Tibial nerve (tissue), 4 donors: Measurements from ENCODE around the gene RFX4. TPM values are rescaled to one million over a fixed set of nuclear protein-coding genes. Genes with fewer than 3 reads are reported as not detected.

ENCODE experiments used
- DNase-seq, 2 donors: peaks; one replicate each; pipeline ENCODE4 v3.0.0-alpha.2; 2019; ENCODE audit warnings: low spot score in 2 of 2
- H3K27ac ChIP-seq, 4 donors: fragments of 200-600 bp; sonication (generic) in 3 of 4; one replicate each; pipeline ENCODE4 v1.5.1; 2017 to 2019; ENCODE audit warnings: mild to moderate bottlenecking in 1 of 4
- H3K27me3 ChIP-seq, 2 donors: fragments of 200-600 bp; sonication (generic) in 1 of 2; one replicate each; pipeline versions ENCODE4 v1.5.1 to v1.6.0; 2017 to 2019
- H3K36me3 ChIP-seq, 3 donors: fragments of 200-600 bp; sonication (generic); one replicate each; pipeline ENCODE4 v1.5.1; 2018 to 2019
- H3K4me1 ChIP-seq, 4 donors: fragments of 200-600 bp; sonication (generic) in 3 of 4; one replicate each; pipeline ENCODE4 v1.5.1; 2017 to 2019
- H3K4me3 ChIP-seq, 4 donors: fragments of 200-600 bp; sonication (generic) in 3 of 4; one replicate each; pipeline ENCODE4 v1.5.1; 2017 to 2019; ENCODE audit warnings: mild to moderate bottlenecking in 1 of 4, moderate library complexity in 1 of 4
- H3K9me3 ChIP-seq, 4 donors: fragments of 200-600 bp; sonication (generic) in 3 of 4; one replicate each; pipeline ENCODE4 v1.5.1; 2017 to 2019
- CTCF ChIP-seq, 5 experiments: fragments of 200-600 bp in 3 of 5; fragments of 450-650 bp in 2 of 5; sonication (generic) in 3 of 5; IDR thresholded peaks; one replicate each; pipeline ENCODE4 v1.5.1; 2016 to 2019; ENCODE audit warnings: antibody characterized with exemption in 5 of 5, mild to moderate bottlenecking in 3 of 5, moderate library complexity in 2 of 5
- EP300 ChIP-seq, 2 donors: sonication (generic); formaldehyde crosslinking; IDR thresholded peaks; one replicate each; pipeline ENCODE4 v1.6.1; 2017; ENCODE audit warnings: antibody characterized with exemption in 2 of 2, mild to moderate bottlenecking in 1 of 2
- POLR2A ChIP-seq, 2 donors: fragments of 450-650 bp; IDR thresholded peaks; one replicate each; pipeline ENCODE4 v1.6.1; 2017; ENCODE audit warnings: antibody characterized with exemption in 2 of 2, mild to moderate bottlenecking in 2 of 2, moderate library complexity in 2 of 2
- WGBS, 2 donors: methylation state at CpG; one replicate each; pipeline ENCODE4 v1.1.5; 2018; 5-methylcytosine and 5-hydroxymethylcytosine counted together
- total RNA-seq, 4 donors: library from RNA; depleted of rRNA; stranded (reverse); fragments of >200 nt; gene quantifications; one replicate each; pipeline ENCODE4 v1.1.0, GENCODE V29; 2016

The RFX4 gene
- total RNA-seq, 4 donors from 2014 or later: not detected

GRCh38 chr12:106732890-106733289 is 150.1 kb downstream of the RFX4 start:
- WGBS, 2 donors: 93 to 94% methylated on average over 5 of the region's 5 CpGs
- Histone ChIP-seq H3K27me3 (no peaks in the 10 kb centered on the region), H3K9me3 (no peaks in the 10 kb centered on the region), H3K4me1 (peaks cover 0 to 4% (median 0%) of the 10 kb centered on the region in 4 donors), H3K27ac (no peak overlapping the region), H3K36me3 (no peaks in the 10 kb centered on the region), H3K4me3 (no peak overlapping the region)
- TF ChIP-seq CTCF (IDR thresholded peaks at IDR 0.05) (no peak), POLR2A (IDR thresholded peaks at IDR 0.05) (no peak), EP300 (IDR thresholded peaks at IDR 0.05) (no peak)
- no peak for DNase-seq

- no peak overlapping the region for H3K27ac ChIP-seq
- H3K27me3 ChIP-seq: no peaks in the 10 kb centered on the region
- DNase-seq: no peak
- 66 to 77% methylated on average over 4 of the region's 4 CpGs for WGBS, 2 donors
- H3K36me3 ChIP-seq: no peaks in the 10 kb centered on the region
- no peak overlapping the region for H3K4me3 ChIP-seq
- TF ChIP-seq POLR2A (IDR thresholded peaks at IDR 0.05) (no peak), CTCF (IDR thresholded peaks at IDR 0.05) (no peak), EP300 (IDR thresholded peaks at IDR 0.05) (no peak)
- no peaks in the 10 kb centered on the region for H3K9me3 ChIP-seq
- peaks cover 0 to 4% (median 0%) of the 10 kb centered on the region in 4 donors for H3K4me1 ChIP-seq
Measured at GRCh38 chr12:106733660-106734059, 150.9 kb downstream of the RFX4 start.

GRCh38 chr12:106736051-106736957 is 153.5 kb downstream of the RFX4 start:
- no peak overlapping the region for H3K27ac ChIP-seq
- no peaks in the 10 kb centered on the region for H3K36me3 ChIP-seq
- no peaks in the 10 kb centered on the region for H3K27me3 ChIP-seq
- DNase-seq: no peak
- H3K4me1 ChIP-seq: peaks cover 0 to 4% (median 0%) of the 10 kb centered on the region in 4 donors
- no peak overlapping the region for H3K4me3 ChIP-seq
- no peak for TF ChIP-seq CTCF (IDR thresholded peaks at IDR 0.05)
- no peak for TF ChIP-seq POLR2A (IDR thresholded peaks at IDR 0.05)
- no peak for TF ChIP-seq EP300 (IDR thresholded peaks at IDR 0.05)
- H3K9me3 ChIP-seq: no peaks in the 10 kb centered on the region
- 72 to 81% methylated on average over 9 of the region's 9 CpGs for WGBS, 2 donors

GRCh38 chr12:106739318-106739717 is 156.5 kb downstream of the RFX4 start:
- Histone ChIP-seq H3K9me3 (no peaks in the 10 kb centered on the region), H3K27ac (no peak overlapping the region), H3K36me3 (no peaks in the 10 kb centered on the region), H3K27me3 (no peaks in the 10 kb centered on the region), H3K4me1 (peaks cover 0 to 4% (median 0%) of the 10 kb centered on the region in 4 donors), H3K4me3 (no peak overlapping the region)
- WGBS, 2 donors: 66 to 68% methylated on average over 4 of the region's 4 CpGs
- DNase-seq: no peak
- no peak for TF ChIP-seq CTCF (IDR thresholded peaks at IDR 0.05)
- TF ChIP-seq POLR2A (IDR thresholded peaks at IDR 0.05): no peak
- no peak for TF ChIP-seq EP300 (IDR thresholded peaks at IDR 0.05)

- TF ChIP-seq CTCF (IDR thresholded peaks at IDR 0.05): no peak
- TF ChIP-seq POLR2A (IDR thresholded peaks at IDR 0.05): no peak
- TF ChIP-seq EP300 (IDR thresholded peaks at IDR 0.05): no peak
- Histone ChIP-seq H3K4me1 (peaks cover 0 to 4% (median 0%) of the 10 kb centered on the region in 4 donors), H3K9me3 (no peaks in the 10 kb centered on the region), H3K27ac (no peak overlapping the region), H3K27me3 (no peaks in the 10 kb centered on the region), H3K4me3 (no peak overlapping the region), H3K36me3 (no peaks in the 10 kb centered on the region)
- 39 to 47% methylated on average over 10 of the region's 10 CpGs for WGBS, 2 donors
- no peak for DNase-seq
Measured at GRCh38 chr12:106739815-106740530, 157.2 kb downstream of the RFX4 start.
